Measurements from ENCODE around the gene KRTAP5-4. TPM values are rescaled to one million over a fixed set of nuclear protein-coding genes. Genes with fewer than 3 reads are reported as not detected.

KRTAP5-4 gene
- total RNA-seq, 1 experiment from 2014 or later, result not detected

DNA sequence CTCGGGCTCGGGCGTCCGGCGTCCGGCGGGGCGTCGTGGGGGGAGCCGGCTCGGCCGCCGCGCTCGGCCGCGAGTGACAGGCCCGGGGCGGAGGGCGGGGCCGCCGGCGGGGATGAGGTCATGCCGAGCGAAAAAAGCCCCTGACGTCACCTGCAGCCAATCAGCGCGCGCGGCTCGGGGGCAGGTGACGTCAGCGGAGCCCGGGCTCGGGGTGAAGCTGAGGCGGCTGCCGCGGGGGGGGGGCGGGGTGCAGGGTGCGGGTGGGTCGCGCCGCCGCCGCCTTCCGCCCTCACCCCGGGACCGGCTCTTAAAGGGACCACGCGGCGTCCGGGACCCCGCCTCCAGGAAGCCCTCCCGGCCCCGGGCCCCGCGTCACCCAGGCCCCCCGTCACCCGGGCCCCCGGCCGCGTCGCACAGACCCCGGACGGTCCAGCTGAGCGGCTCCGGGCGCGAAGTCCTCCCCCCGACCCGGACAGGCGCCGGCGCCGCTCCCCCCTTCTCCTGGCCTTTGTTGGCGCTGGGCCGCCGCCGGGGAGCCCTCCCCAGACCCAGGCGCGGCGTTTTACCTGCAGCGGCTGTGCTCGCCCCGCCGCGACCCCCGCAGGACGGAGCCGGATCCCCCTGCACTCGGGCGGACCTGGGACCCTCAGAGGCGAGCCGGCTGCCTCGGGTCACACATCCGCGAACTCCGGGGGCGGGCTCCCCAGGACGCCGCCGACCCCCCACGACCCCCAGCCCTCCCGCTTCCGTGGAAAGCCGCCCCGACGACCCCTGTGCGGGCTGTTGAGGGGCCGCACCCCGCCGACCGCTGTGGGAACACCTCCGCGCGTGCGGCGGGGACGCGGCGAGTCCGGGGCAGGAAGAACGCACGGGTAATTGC is 49.5 kb downstream of the KRTAP5-4 start, which contains the start of gene DUSP8:
TSS of gene DUSP8 (minus strand) at position 75 of the 880 bp plus-strand sequence. CDS start 6,445 bp downstream, outside the sequence.
- ChIA-PET POLR2A (interaction anchor here (0.8 to 1.0 kb wide), 2 partner anchors 12 to 25 kb away, joined by 3 to 4 read pairs; no protein-coding TSS in a partner anchor), CTCF (interaction anchor here (2.9 kb wide), 2 partner anchors 14 to 25 kb away, joined by 32 to 94 read pairs; no protein-coding TSS in a partner anchor)
- Mint-ChIP-seq H3K9me3 (ENCODE audit: unreplicated experiment) (no peaks in the 10 kb centered on the region), H3K27ac (ENCODE audit: low read depth, unreplicated experiment) (no peak within 1 kb of the TSS), H3K27me3 (ENCODE audit: insufficient read depth, unreplicated experiment) (no peaks in the 10 kb centered on the region), H3K4me1 (ENCODE audit: insufficient read depth, unreplicated experiment) (peaks cover 13% of the 10 kb centered on the region), H3K4me3 (ENCODE audit: unreplicated experiment) (peak within 1 kb of the TSS; percentile 33), H3K36me3 (ENCODE audit: insufficient read depth, unreplicated experiment) (peaks cover 5% of the 10 kb centered on the region)
- intact Hi-C loops (cut with micrococcal nuclease), result no loop called here
- DNase-seq (ENCODE audit: unreplicated experiment), result peak; percentile 47
- BruUV-seq (replicated peaks), result TSS peak; percentile 47
- TF ChIP-seq CTCF (IDR thresholded peaks at IDR 0.05; ENCODE audit: unreplicated experiment), result no peak

- no peak for TF ChIP-seq CTCF (IDR thresholded peaks at IDR 0.05; ENCODE audit: unreplicated experiment)
- no peak overlapping the region for H3K4me3 Mint-ChIP-seq (ENCODE audit: unreplicated experiment)
- peaks cover 11% of the 10 kb centered on the region for H3K4me1 Mint-ChIP-seq (ENCODE audit: insufficient read depth, unreplicated experiment)
- intact Hi-C loops (cut with micrococcal nuclease), result no loop called here
- no TSS peak for BruUV-seq (replicated peaks)
- no peak overlapping the region for H3K27ac Mint-ChIP-seq (ENCODE audit: low read depth, unreplicated experiment)
- CTCF ChIA-PET, result no interaction called here
- no peak for DNase-seq (ENCODE audit: unreplicated experiment)
- H3K9me3 Mint-ChIP-seq (ENCODE audit: unreplicated experiment), result no peaks in the 10 kb centered on the region
- POLR2A ChIA-PET, result interaction anchor here (0.8 kb wide), 1 partner anchor 12 kb away, joined by 4 read pairs; no protein-coding TSS in a partner anchor
- H3K27me3 Mint-ChIP-seq (ENCODE audit: insufficient read depth, unreplicated experiment), result no peaks in the 10 kb centered on the region
- peaks cover 5% of the 10 kb centered on the region for H3K36me3 Mint-ChIP-seq (ENCODE audit: insufficient read depth, unreplicated experiment)
Measured at GRCh38 chr11:1571760-1572196, 50.2 kb downstream of the KRTAP5-4 start.

Other genes with a start within 250 kb of the KRTAP5-4 start
- 0.34 and 0.44 TPM in 2 replicates for gene BRSK2, start 232.2 kb downstream of the KRTAP5-4 start, total RNA-seq (2022)
- 20.1 and 20.2 TPM in 2 replicates for gene MOB2, start 135.4 kb downstream of the KRTAP5-4 start, total RNA-seq (2022)
- 10.4 and 17.6 TPM in 2 replicates for gene DUSP8, start 49.9 kb downstream of the KRTAP5-4 start, total RNA-seq (2022)
- gene KRTAP5-1, start 36.9 kb downstream of the KRTAP5-4 start, total RNA-seq (2022), result not detected in 2 replicates
- gene KRTAP5-2, start 23.8 kb downstream of the KRTAP5-4 start, total RNA-seq (2022), result not detected in 2 replicates
- not detected in 2 replicates for gene KRTAP5-3, start 13.7 kb downstream of the KRTAP5-4 start, total RNA-seq (2022)
- gene KRTAP5-5, start 7.6 kb upstream of the KRTAP5-4 start, total RNA-seq (2022), result not detected in 2 replicates
- gene KRTAP5-6, start 75.1 kb upstream of the KRTAP5-4 start, total RNA-seq (2022), result not detected in 2 replicates
- 1.9 and 2.0 TPM in 2 replicates for gene IFITM10, start 128.5 kb upstream of the KRTAP5-4 start, total RNA-seq (2022)
- gene CTSD, start 141.8 kb upstream of the KRTAP5-4 start, total RNA-seq (2022), result 366 and 367 TPM in 2 replicates
- gene SYT8, start 212.9 kb upstream of the KRTAP5-4 start, total RNA-seq (2022), result 141 and 308 TPM in 2 replicates
- 43.3 and 77.7 TPM in 2 replicates for gene TNNI2, start 216.8 kb upstream of the KRTAP5-4 start, total RNA-seq (2022)
- 3.3 and 3.7 TPM in 2 replicates for gene LSP1, start 230.9 kb upstream of the KRTAP5-4 start, total RNA-seq (2022)